GM18519 (cell line): Measurements from ENCODE around the gene UCHL3.
"Not testable (repeated sequence)": the region's sequence is repeated elsewhere in the genome, so short reads cannot be mapped to it uniquely, and the experiment has no call there.

Source experiments
- ATAC-seq: cut with Tn5 transposase; IDR thresholded peaks from one replicate; pipeline ENCODE4 v1.9.1; 2021; ENCODE audit warnings: mild to moderate bottlenecking, moderate library complexity; ENCODE audit not compliant: unreplicated experiment, low FRiP score

The UCHL3 gene

DNA sequence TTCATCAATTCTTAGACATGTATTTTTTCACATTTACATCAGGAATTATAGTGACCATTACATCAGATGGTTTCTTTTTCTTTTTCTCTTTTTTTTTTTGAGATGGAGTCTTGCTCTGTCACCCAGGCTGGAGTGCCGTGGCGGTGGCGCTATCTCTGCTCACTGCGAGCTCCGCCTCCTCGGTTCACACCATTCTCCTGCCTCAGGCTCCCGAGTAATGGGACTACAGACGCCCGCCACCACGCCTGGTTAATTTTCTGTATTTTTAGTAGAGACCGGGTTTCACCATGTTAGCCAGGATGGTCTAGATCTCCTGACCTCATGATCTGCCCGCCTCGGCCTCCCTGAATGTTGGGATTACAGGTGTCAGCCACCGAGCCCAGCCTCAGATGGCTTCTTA, 4.2 kb upstream of the UCHL3 start:
- ATAC-seq: not testable (repeated sequence)

DNA sequence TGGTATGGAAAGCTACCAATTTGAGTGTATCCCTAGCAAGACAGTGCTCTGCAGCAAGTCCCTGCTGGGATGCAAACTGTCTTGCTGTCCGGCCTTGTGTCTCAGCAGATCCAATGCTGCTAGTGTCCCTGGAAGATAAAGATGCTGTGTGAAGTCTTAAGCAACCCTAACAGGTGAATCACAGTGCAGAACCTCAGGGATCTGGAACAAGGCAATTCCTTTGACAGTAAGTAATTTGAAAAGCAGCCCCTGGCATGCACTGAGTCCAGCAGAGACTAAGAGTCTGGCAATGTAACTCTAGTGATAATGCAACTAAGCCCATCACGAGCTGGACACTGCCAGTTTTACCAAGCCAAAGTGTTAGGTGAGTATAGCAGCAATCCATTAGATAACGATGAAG, 1.7 kb upstream of the UCHL3 start:
- ATAC-seq: no peak

DNA sequence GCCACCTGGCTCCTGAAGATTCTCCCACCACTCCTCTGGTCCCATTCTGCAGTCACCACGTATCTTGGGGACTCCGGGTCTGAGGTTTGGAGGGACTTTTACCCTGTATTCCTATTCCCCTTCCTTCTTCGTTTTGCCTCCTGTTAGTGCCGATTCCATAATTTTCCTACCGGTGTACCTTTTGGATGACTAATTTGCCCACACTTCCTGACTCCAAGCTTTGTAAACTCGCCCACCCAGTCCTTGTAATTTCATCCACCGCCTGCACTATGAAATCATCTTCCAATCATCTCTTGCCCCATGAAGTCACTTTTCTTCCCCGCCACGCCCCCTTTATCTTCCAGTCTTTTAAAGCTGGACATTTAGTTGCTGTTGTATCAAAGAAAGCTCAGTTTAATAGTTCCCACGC, 572 bp downstream of the UCHL3 start:
- no peak for ATAC-seq

DNA sequence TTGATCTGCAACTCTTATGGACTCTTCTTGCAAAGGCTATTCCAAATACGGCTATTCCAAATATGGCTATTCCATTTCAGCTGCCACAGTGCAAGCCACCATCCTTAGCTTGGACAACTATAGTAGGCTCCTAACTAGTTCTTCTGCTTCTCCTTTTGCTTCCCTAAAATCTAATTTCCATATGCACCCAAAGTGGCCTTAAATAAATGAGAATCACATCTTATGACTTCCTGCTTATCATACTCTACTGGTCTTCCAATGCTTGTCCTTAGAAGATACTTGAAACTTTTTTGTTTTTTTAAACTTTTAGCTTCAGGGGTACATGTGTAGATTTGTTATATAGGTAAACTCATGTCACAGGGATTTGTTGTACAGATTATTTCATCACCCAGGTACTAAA, 4.9 kb downstream of the UCHL3 start:
- no peak for ATAC-seq

DNA sequence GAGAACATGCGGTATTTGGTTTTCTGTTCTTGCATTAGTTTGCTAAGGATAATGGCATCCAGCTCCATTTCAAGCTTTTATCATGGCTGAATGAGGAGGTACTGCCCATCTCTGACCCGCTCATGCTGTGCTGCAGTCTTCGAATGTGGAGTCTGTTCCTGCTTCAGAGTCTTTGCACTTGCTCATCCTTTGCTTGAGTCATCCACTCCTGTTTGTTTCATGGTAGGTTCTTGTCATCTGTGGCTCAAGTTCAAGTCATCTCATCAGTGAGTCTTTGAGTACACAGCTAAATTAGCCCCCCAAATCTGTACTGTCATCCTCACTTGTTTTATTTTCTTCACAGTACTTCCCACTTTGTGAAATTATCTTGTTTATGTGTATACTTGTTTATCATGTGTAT, 5.4 kb downstream of the UCHL3 start:
- no peak for ATAC-seq

DNA sequence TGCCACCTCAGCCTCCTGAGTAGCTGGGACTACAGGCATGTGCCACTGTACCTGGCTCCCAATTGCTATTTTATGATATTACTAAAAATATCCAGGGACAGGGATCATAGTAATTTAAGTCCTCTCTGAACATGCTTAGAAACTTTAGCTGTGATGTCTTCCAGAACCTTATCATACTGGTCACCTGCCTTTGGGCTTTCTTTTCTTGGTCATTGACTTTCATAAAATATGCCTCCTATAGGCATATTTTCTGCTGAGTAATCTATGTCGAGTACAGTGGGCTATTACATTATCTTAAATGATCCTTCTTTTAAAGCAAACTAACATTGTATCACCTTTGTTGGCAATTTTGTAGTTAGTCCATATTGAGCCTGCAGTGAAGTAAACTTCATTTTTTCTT, 6.2 kb downstream of the UCHL3 start:
- ATAC-seq: no peak

DNA sequence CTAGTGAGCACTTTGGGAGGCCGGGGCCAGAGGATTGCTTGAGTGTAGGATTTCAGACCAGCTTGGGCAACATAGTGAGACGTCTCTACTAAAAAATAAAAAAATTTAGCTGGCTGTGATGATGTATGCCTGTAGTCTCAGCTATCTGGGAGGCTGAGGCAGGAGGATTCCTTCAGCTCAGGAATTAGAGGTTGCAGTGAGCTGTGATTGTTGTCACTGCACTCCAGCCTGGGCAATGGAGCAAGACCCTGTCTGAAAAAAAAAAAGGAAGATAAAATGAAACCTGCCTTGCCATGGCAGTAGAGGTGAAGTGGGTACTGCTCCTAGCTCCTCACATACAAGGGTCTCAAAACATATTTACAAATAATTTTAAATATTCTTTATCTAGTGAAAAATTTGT, 7.4 kb downstream of the UCHL3 start:
- no peak for ATAC-seq

- ATAC-seq: no peak
Observed at GRCh38 chr13:75558145-75558840, 8.7 kb downstream of the UCHL3 start.

- ATAC-seq: no peak
Observed at GRCh38 chr13:75566658-75567057, 17.1 kb downstream of the UCHL3 start.

DNA sequence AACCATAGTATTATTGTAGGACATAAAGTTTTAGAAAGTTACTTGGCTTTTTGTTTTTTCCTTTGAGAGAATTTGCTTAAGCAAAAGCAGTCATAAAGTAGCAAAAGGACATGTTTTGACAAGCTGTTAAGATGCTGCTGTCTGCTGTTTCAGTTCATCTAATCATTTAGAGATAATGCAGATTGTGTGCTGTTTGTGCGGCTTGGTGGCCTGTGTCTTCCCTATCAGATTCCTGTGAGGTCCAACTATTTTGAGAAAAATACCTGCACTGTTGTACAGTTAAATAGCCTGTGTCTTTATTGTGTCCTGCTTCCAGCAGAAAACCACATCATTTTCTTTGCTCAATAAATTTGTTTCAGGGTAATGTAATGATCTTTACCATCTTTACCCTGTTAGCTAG, 20.0 kb downstream of the UCHL3 start:
- ATAC-seq: no peak

- ATAC-seq: peak; percentile 67
Observed at GRCh38 chr13:75579529-75579928, 29.9 kb downstream of the UCHL3 start.

DNA sequence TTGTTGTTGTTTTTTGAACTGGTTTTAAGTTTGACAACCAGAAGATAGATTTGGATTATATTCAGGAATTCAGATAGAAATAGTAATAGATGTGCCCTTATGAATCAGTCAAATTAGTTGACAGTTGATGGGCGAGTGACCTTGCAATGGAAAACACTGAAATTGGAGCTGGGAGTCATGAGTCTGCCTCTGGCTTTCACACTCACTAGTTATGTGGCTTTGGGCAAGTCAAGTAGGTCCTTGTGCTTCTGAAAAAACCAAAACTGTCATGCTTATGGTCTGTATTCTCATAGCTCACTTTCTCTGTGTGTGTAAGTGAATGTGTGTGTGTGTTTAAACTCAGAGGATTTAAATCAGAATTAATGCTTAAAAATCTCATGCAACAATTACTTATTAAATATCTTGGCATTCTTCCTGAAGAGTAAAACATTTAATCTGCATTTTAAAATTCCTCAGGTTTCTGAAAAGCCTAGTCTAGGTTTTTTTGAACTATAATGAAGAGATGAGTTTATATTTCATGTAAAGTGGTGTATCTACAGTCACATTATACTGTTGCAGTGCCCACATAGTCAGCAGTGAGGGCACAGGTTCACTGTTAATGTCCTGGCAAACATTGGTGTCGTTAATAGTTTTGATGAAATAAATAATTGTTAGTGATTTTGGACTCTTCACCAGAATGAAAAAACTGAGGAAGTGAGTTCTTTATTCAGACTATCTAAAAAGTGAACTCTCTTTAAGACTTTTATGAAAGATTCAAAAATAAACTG, 32.5 kb downstream of the UCHL3 start:
- ATAC-seq: no peak

GRCh38 chr13:75583091-75583490, 33.5 kb downstream of the UCHL3 start:
- no peak for ATAC-seq

DNA sequence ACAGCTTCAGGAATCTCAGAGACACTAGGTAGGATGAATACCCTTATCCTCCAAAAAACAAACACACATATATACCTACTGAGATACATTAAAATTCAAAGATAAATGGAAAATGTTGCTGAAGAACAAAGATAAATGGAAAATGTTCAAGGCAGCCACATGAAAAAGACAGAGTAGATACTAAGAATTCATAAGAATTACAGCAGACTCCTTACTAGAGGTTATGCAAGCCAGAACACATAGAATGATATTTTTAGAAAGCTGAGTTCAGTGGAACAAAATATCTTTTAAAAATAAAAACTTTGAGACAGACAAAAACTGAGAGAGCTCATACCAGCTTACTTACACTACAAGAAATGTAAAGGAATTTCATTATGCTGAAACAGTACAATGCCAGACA, 35.6 kb downstream of the UCHL3 start:
- ATAC-seq: no peak

DNA sequence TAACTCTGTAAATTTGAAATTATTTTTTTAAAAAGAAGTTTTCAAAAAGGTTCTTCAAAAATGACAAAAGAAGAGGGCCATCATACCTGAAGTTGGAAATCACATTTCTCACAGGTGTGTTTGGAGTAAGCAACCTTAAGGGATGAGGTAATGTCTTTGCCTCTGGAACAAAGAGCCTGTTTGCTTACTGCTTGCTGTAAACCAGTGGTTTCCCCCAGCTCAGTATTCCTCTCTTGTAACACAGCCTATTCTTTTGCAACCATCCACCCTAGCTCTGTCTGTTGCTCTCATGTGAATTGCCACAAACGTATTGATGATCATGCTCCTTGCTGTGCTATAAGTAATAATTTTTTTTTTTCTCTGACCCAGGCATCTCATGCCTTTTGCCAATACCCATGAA, 38.1 kb downstream of the UCHL3 start:
- ATAC-seq: no peak

DNA sequence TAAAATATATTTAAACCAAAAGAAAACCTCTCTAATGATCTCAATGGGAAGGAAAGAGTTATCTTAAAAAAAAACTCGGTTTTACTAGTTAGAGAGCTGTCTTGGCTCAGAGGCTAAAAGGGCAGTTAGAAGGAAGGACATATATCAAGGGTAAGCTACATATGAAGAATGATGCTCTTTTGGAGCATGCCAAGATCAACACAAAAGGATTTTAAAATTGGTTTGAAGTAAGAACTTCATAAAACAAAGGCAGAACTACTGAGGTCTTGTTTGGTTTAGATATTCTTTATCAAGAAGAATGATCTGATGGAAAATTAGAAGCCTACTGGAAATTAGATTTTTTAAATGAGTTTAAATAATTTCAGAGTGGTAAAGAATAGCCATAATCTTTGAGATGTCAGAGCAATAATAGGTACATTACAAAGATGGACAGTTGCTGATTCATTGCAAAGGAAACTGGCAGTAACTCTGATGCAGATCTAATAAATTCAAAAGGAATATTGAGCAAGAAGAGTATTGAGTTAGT, 47.1 kb downstream of the UCHL3 start:
- no peak for ATAC-seq

GRCh38 chr13:75600371-75600770, 50.8 kb downstream of the UCHL3 start:
- no peak for ATAC-seq

DNA sequence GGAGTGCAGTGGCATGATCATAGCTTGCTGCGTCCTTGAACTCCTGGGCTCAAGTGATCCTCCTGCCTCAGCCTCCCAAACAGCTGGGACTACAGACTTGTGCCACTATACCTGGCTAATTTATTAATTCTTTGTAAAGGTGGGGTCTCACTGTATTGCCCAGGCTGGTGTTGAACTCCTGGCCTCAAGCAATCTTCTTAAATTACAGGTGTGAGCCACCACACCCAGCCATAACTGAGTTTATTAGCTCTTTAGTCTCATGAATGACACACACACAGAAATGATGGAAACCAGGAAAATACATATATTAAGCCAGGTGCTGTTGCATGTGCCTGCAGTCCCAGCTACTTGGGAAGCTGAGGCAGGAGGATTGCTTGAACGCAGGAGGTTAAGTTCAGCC, 53.4 kb downstream of the UCHL3 start:
- ATAC-seq: no peak

DNA sequence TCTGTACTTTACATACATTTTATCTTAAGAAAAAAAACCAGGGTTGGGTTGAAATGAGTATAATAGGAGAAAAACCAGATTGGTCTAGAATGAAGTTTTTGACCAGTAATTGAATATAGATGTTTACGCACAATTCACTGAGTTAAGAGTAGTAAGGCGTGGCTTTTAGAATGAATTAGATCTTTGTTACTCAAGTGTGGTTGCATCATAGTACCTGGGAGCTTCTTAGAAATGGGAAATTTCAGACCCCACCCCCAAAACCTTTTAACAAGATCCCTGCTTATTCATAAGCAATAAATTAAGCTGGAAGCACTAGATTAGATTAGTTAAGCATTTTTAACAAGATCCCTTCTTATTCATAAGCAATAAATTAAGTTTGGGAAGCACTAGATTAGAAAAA, 57.9 kb downstream of the UCHL3 start:
- no peak for ATAC-seq

DNA sequence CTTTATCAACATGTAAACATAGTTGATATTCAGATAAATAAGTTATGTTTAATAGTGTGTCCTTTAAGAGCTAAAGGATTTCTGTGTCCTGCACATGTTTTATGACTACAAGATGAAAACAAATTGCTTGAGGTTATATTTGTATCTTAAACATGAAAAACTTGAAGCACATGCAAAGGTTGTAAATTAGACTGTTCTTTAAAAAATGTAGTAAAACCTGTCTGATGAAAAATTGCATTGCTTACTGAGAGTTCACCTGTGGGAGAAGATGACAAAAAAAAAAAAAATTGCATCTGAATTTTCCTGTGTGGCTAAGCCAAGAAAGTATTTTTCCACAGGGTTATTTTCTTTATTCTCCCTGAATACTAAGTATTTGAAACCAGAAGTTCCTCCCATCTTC, 60.9 kb downstream of the UCHL3 start:
- ATAC-seq: no peak

- no peak for ATAC-seq
Observed at GRCh38 chr13:75612354-75612753, 62.8 kb downstream of the UCHL3 start.

DNA sequence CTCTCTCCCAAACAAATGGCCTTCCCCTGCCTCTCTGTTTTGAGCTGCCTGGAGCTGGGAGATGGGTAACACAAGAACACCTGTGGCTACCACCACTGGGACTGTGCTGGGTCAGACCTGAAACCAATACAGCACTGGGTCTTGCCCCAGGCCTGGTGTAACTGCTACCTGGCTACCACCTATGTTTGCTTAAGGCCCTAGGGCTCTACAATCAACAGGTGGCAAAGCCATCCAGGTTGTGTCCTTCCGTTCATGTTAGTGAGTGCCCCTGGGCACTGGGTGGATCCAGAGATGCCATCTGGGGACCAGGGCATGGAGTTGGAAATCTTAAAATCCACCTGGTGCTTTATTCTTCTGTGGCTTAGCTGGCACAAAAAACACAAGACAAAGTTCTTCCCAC, 67.6 kb downstream of the UCHL3 start:
- no peak for ATAC-seq
